ENCODE results near the gene AHDC1.

AHDC1 gene

DNA sequence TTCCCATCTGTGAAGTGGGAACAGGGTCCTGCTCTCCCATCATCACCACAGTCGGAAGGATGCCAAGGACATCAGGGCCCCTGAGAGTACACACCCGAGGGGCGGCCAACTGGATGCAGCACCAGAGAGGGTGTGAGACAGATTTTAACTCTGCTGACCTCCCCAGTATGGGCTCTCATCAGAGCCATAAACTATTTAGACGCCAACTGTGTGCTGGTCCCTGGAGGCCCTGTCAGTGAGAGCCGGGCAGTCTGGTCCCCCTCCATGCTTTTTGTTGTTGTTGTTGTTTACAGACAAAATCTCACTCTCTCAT is 29.3 kb upstream of the AHDC1 start:
- Histone ChIP-seq H3K27ac (ENCODE audit: extremely low read depth, low read depth, low read length) (no peak overlapping the region), H3K4me1 (ENCODE audit: control insufficient read depth, insufficient read depth, low read length) (no peaks in the 10 kb centered on the region), H3K4me3 (ENCODE audit: low read depth, low read length) (no peak overlapping the region), H3K36me3 (ENCODE audit: control insufficient read depth in 2 of 2, insufficient read depth in 1 of 2, low read length in 2 of 2) (no peaks in the 10 kb centered on the region), H3K9me3 (ENCODE audit: control insufficient read depth, insufficient read depth, low read depth, low read length) (no peaks in the 10 kb centered on the region)
- CTCF ChIA-PET = interaction anchor here (0.9 kb wide), 1 partner anchor 300 kb away, joined by 3 read pairs; no protein-coding TSS in a partner anchor
- TF ChIP-seq ZNF404 (tag by site-specific recombination; IDR thresholded peaks at IDR 0.05) = no peak
- TF ChIP-seq OSR2 (tag by site-specific recombination; IDR thresholded peaks at IDR 0.05) = no peak
- no peak for TF ChIP-seq ZNF544 (tag by site-specific recombination; IDR thresholded peaks at IDR 0.05)
- TF ChIP-seq, protein P1, sequence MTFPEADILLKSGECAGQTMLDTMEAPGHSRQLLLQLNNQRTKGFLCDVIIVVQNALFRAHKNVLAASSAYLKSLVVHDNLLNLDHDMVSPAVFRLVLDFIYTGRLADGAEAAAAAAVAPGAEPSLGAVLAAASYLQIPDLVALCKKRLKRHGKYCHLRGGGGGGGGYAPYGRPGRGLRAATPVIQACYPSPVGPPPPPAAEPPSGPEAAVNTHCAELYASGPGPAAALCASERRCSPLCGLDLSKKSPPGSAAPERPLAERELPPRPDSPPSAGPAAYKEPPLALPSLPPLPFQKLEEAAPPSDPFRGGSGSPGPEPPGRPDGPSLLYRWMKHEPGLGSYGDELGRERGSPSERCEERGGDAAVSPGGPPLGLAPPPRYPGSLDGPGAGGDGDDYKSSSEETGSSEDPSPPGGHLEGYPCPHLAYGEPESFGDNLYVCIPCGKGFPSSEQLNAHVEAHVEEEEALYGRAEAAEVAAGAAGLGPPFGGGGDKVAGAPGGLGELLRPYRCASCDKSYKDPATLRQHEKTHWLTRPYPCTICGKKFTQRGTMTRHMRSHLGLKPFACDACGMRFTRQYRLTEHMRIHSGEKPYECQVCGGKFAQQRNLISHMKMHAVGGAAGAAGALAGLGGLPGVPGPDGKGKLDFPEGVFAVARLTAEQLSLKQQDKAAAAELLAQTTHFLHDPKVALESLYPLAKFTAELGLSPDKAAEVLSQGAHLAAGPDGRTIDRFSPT (tag by site-specific recombination; IDR thresholded peaks at IDR 0.05) = no peak
- TF ChIP-seq, protein P2, sequence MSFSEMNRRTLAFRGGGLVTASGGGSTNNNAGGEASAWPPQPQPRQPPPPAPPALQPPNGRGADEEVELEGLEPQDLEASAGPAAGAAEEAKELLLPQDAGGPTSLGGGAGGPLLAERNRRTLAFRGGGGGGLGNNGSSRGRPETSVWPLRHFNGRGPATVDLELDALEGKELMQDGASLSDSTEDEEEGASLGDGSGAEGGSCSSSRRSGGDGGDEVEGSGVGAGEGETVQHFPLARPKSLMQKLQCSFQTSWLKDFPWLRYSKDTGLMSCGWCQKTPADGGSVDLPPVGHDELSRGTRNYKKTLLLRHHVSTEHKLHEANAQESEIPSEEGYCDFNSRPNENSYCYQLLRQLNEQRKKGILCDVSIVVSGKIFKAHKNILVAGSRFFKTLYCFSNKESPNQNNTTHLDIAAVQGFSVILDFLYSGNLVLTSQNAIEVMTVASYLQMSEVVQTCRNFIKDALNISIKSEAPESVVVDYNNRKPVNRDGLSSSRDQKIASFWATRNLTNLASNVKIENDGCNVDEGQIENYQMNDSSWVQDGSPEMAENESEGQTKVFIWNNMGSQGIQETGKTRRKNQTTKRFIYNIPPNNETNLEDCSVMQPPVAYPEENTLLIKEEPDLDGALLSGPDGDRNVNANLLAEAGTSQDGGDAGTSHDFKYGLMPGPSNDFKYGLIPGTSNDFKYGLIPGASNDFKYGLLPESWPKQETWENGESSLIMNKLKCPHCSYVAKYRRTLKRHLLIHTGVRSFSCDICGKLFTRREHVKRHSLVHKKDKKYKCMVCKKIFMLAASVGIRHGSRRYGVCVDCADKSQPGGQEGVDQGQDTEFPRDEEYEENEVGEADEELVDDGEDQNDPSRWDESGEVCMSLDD (tag by site-specific recombination; IDR thresholded peaks at IDR 0.05) = no peak
- no peak for TF ChIP-seq ZNF394 (tag by site-specific recombination; IDR thresholded peaks at IDR 0.05; ENCODE audit: borderline replicate concordance)
- no peak for TF ChIP-seq ZNF521 (tag by site-specific recombination; IDR thresholded peaks at IDR 0.05)
- TF ChIP-seq ZNF138 (tag by site-specific recombination; IDR thresholded peaks at IDR 0.05; ENCODE audit: borderline replicate concordance) = no peak
- TF ChIP-seq KLF1 (tag by site-specific recombination; IDR thresholded peaks at IDR 0.05) = no peak
- no peak for TF ChIP-seq IKZF3 (tag by site-specific recombination; IDR thresholded peaks at IDR 0.05)
- TF ChIP-seq GLI2 (tag by site-specific recombination; IDR thresholded peaks at IDR 0.05; ENCODE audit: borderline replicate concordance, low read depth) = no peak
- TF ChIP-seq ZNF133 (tag by site-specific recombination; IDR thresholded peaks at IDR 0.05) = no peak
- TF ChIP-seq, protein P3, sequence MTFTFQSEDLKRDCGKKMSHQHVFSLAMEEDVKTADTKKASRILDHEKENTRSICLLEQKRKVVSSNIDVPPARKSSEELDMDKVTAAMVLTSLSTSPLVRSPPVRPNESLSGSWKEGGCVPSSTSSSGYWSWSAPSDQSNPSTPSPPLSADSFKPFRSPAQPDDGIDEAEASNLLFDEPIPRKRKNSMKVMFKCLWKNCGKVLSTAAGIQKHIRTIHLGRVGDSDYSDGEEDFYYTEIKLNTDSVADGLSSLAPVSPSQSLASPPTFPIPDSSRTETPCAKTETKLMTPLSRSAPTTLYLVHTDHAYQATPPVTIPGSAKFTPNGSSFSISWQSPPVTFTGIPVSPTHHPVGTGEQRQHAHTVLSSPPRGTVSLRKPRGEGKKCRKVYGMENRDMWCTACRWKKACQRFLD (tag by site-specific recombination; IDR thresholded peaks at IDR 0.05) = no peak
- TF ChIP-seq ZNF341 (tag by site-specific recombination; IDR thresholded peaks at IDR 0.05; ENCODE audit: low read depth) = no peak
- TF ChIP-seq ZNF548 (tag by site-specific recombination; IDR thresholded peaks at IDR 0.05) = no peak
- no peak for TF ChIP-seq ZNF529 (tag by site-specific recombination; IDR thresholded peaks at IDR 0.05; ENCODE audit: insufficient replicate concordance)
- TF ChIP-seq ZBTB48 (tag by site-specific recombination; IDR thresholded peaks at IDR 0.05) = no peak
- TF ChIP-seq, protein P4, sequence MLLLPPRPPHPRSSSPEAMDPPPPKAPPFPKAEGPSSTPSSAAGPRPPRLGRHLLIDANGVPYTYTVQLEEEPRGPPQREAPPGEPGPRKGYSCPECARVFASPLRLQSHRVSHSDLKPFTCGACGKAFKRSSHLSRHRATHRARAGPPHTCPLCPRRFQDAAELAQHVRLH (tag by site-specific recombination; IDR thresholded peaks at IDR 0.05) = no peak
- no peak for TF ChIP-seq ZNF830 (tag by site-specific recombination; IDR thresholded peaks at IDR 0.05; ENCODE audit: low read depth)
- TF ChIP-seq SCRT2 (tag by site-specific recombination; IDR thresholded peaks at IDR 0.05) = no peak
- POLR2A ChIA-PET = no interaction called here
